HG02798 (cell line): Measurements from ENCODE around the gene LMO4.

ENCODE experiments used
- ATAC-seq: cut with Tn5 transposase; IDR thresholded peaks from one replicate; pipeline ENCODE4 v1.9.1; 2021; ENCODE audit warnings: mild to moderate bottlenecking; ENCODE audit not compliant: unreplicated experiment, poor library complexity

LMO4 gene

GRCh38 chr1:87327376-87328271, 1.1 kb upstream of the LMO4 start:
- ATAC-seq: no peak

GRCh38 chr1:87329051-87329525, 408 bp downstream of the LMO4 start:
- no peak for ATAC-seq

DNA sequence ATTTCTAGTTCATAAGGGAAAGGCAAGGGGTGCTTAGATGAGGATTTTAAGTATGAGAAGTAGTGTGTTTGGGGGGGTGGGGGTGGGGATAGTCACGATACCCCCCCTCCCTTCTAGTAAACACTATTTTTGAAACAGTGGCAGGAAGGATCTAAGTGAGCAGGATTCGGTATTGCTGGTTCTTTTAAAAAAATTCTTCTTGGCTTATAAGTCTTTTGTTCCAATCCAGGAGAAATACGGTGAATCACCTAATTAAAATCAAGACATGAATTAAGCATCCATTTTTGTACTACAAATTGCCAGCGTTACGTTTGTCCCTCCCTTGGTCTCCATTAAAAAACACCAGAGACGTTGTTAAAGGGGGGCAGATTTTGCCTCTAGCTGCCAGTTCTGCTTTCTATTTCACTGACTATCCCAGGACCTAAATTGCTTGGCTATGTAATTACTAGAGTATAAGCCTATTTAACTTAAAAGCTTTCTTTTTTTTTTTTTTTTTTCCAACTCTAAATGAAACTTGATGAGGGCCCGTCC, 911 bp downstream of the LMO4 start:
- ATAC-seq: no peak

- no peak for ATAC-seq
Measured at GRCh38 chr1:87330057-87330884, 1.6 kb downstream of the LMO4 start.

DNA sequence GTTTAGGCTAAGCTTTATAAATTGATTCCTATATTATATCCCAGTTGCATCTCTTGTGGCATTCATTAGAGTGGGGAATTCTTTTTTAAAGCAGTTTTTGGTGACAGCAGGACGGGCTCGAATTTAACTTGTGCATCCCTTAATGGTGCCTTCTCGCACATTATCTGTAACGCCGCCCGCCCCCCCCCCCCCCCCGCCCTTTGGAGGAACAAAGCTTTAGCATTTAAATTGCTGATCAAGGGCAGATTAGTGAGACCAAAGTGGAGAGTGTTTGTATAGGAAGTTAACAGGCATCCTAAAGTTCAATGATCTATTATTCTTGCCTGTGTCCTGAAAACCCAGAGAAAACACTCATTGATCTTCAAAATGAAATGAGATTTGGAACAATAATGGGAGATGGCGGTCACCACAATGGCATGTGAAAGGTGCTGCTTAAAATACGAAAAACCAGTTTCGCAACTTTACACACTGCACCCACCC, 2.2 kb downstream of the LMO4 start:
- ATAC-seq: no peak

- ATAC-seq: peak; percentile 16
Measured at GRCh38 chr1:87331365-87332241, 2.9 kb downstream of the LMO4 start.

DNA sequence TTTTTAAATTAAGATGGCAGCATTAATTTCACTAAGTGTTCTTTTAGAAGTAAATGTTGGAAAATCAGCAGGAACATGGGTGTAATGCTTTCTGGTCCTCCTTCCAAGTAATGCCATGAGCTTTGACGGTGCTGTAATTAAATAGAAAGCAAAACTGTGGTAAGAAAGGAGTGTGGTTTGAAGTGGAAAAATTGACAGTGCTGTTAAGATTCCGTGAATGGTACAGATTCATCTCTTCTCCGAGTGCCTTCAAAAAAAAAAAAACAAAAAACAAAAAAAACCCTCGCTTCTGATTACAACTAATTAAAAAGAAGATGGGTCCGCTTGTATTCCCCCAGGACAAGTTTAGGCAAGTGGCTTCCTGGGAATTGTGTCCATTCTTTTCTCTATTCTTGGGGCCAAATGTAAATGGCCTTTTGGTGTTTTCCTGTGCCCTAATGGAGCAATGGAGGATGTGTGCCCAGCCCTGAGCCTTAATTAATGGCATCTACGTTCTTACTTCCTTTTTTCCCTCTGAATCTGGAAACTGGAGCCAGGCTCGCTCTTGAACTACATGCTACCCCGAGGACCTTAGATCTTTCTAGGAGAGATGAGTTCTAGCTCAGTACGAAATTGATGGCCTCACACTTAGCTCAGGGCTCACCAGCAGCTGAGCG, 5.1 kb downstream of the LMO4 start:
- ATAC-seq: peak; percentile 13

GRCh38 chr1:87334351-87335174, 5.9 kb downstream of the LMO4 start:
- ATAC-seq: peak; percentile 0

GRCh38 chr1:87335175-87335884, 6.7 kb downstream of the LMO4 start:
- ATAC-seq: peak; percentile 53

GRCh38 chr1:87336623-87337067, 8.0 kb downstream of the LMO4 start:
- no peak for ATAC-seq

GRCh38 chr1:87337606-87338005, 8.9 kb downstream of the LMO4 start:
- no peak for ATAC-seq

DNA sequence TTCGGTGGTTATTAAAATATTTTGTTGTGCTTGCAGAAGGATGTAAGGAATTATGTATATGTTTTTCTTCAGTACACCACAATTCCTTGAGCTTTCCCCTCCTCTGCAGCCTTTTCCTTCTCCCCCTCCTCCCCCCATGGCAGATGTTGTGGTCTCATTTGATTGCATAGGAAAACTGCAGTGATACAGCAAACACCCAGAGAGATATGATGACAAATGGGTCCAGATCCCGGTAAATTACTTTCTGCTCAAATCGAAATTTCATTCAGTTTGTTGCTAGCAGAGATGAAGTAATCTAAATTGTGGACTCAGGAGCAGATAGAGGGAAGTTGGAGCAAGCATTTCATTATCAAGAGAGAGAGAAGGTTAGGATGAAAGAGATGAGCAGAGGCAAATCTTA, 9.9 kb downstream of the LMO4 start:
- no peak for ATAC-seq

- ATAC-seq: no peak
Measured at GRCh38 chr1:87344231-87344630, 15.6 kb downstream of the LMO4 start.

DNA sequence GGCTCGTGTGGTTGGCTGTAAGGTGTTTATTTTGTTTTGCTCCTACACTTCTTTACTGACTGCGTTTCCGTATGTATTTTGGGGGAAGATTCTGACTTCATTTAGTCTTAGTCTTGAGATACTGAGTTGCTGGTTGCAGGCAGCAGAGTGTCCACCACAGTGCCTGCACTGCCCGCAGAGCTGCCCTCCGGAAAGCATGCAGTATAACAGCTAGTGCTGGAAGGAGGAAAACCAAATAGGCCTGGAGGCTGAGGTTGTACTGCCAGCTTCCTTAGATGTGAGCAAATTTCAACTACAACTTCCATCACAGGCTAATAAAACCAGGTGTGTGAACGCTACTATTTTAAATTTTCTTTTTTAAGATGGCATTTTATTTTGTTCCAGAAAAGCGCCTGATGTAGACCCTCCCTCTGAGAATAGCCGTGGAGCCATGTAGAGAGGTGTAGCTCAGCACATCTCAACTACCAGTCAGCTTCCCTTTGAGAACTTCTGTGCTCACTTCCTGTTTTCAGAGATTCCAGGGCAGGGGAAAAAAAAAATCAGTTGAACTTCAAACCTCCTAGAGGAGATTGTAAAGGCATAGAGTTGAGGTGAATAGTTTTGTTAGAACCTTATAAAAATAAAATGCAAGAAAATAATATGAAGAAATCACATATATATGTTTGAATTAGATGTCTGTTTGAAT, 17.6 kb downstream of the LMO4 start:
- ATAC-seq: no peak

GRCh38 chr1:87348341-87349019, 19.8 kb downstream of the LMO4 start:
- no peak for ATAC-seq

DNA sequence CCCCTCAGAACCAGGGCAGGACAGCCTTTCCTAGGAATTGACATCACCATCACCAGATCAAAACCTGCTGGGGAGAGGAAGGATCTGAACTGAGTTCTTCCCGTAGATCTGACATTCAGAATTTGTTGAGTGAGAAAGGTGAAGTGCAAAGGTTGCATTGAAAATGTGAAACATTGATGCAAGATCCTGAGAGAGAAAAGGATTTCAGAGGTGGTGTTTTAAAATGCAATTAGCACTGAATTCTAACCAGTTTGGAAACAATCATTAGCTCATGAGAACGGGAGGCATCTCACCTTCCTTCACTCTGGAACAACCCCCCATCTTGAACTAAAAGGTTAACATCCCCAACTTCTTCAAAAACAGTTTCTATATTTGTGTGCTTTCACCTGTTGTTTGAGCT, 20.4 kb downstream of the LMO4 start:
- no peak for ATAC-seq

DNA sequence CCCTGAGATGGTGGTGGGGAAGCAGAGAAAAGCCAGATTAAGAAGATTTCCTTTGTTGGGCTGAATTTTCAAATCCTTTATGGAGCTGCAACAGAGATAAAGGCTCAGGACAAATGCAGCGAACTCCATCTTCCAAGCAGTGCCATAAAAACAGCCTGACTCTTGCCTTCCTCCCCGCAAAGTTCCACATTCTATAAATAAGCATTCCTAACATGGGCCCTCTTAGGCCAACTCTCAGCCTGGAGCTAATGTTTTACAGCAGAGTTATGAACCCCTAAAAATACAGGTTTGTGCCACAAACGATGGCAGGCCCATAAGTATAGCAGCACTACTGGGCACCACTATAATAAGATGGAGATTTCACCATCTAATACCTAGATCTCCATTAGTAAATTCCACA, 27.2 kb downstream of the LMO4 start:
- ATAC-seq: no peak
